IPS-15b (cell line): ENCODE data around the gene ATP7A.

Experiments
- H3K27me3 ChIP-seq: one replicate; pipeline ENCODE4 v1.6.1; 2013; ENCODE audit warnings: low read length; ENCODE audit not compliant: control insufficient read depth, insufficient read depth
- H3K36me3 ChIP-seq: one replicate; pipeline ENCODE4 v1.6.1; 2013; ENCODE audit warnings: low read length; ENCODE audit not compliant: control insufficient read depth, insufficient read depth
- H3K4me1 ChIP-seq: one replicate; pipeline ENCODE4 v1.6.1; 2013; ENCODE audit warnings: mild to moderate bottlenecking, low read length; ENCODE audit not compliant: control insufficient read depth, insufficient read depth
- H3K4me3 ChIP-seq: one replicate; pipeline ENCODE4 v1.5.1; 2013; ENCODE audit warnings: low read depth, low read length
- H3K9ac ChIP-seq: one replicate; pipeline ENCODE4 v1.6.1; 2013; ENCODE audit warnings: low read depth, mild to moderate bottlenecking, low read length
- H3K9me3 ChIP-seq: one replicate; pipeline ENCODE4 v1.6.1; 2013; ENCODE audit warnings: mild to moderate bottlenecking, low read length; ENCODE audit not compliant: control insufficient read depth, insufficient read depth

The ATP7A gene

GRCh38 chrX:77977518-77977917 lies 67.0 kb downstream of the ATP7A start:
- H3K36me3 ChIP-seq = no peaks in the 10 kb centered on the region
- H3K4me1 ChIP-seq = no peaks in the 10 kb centered on the region
- no peaks in the 10 kb centered on the region for H3K9me3 ChIP-seq
- no peaks in the 10 kb centered on the region for H3K27me3 ChIP-seq
- no peak overlapping the region for H3K4me3 ChIP-seq
- H3K9ac ChIP-seq = no peak overlapping the region

- H3K4me3 ChIP-seq = no peak overlapping the region
Measured at GRCh38 chrX:77979870-77980269, 69.4 kb downstream of the ATP7A start.

GRCh38 chrX:78011846-78012245 lies 101.4 kb downstream of the ATP7A start:
- Histone ChIP-seq H3K27me3 (no peaks in the 10 kb centered on the region), H3K4me1 (no peaks in the 10 kb centered on the region), H3K4me3 (no peak overlapping the region), H3K9me3 (no peaks in the 10 kb centered on the region), H3K9ac (no peak overlapping the region), H3K36me3 (no peaks in the 10 kb centered on the region)

More at GRCh38 chrX:77979870-77980269, 69.4 kb downstream of the ATP7A start:
- Histone ChIP-seq H3K36me3 (no peaks in the 10 kb centered on the region), H3K4me1 (no peaks in the 10 kb centered on the region), H3K9me3 (no peaks in the 10 kb centered on the region), H3K27me3 (no peaks in the 10 kb centered on the region), H3K9ac (no peak overlapping the region)

GRCh38 chrX:78019586-78020483 lies 109.3 kb downstream of the ATP7A start:
- no peaks in the 10 kb centered on the region for H3K9me3 ChIP-seq
- H3K36me3 ChIP-seq = no peaks in the 10 kb centered on the region

GRCh38 chrX:78024349-78025059 lies 114.0 kb downstream of the ATP7A start:
- Histone ChIP-seq H3K4me3 (peak overlapping the region; percentile 26), H3K9ac (no peak overlapping the region), H3K36me3 (no peaks in the 10 kb centered on the region), H3K27me3 (no peaks in the 10 kb centered on the region), H3K4me1 (no peaks in the 10 kb centered on the region), H3K9me3 (no peaks in the 10 kb centered on the region)

More at GRCh38 chrX:78019586-78020483, 109.3 kb downstream of the ATP7A start:
- H3K4me3 ChIP-seq = no peak overlapping the region
- H3K4me1 ChIP-seq = no peaks in the 10 kb centered on the region
- no peaks in the 10 kb centered on the region for H3K27me3 ChIP-seq
- H3K9ac ChIP-seq = no peak overlapping the region

- Histone ChIP-seq H3K27me3 (no peaks in the 10 kb centered on the region), H3K4me1 (no peaks in the 10 kb centered on the region), H3K4me3 (no peak overlapping the region), H3K9ac (no peak overlapping the region), H3K36me3 (no peaks in the 10 kb centered on the region), H3K9me3 (no peaks in the 10 kb centered on the region)
Measured at GRCh38 chrX:78027798-78028197, 117.3 kb downstream of the ATP7A start.

- Histone ChIP-seq H3K9ac (no peak overlapping the region), H3K4me1 (no peaks in the 10 kb centered on the region), H3K27me3 (no peaks in the 10 kb centered on the region), H3K36me3 (no peaks in the 10 kb centered on the region), H3K4me3 (no peak overlapping the region), H3K9me3 (no peaks in the 10 kb centered on the region)
Measured at GRCh38 chrX:78029663-78030062, 119.2 kb downstream of the ATP7A start.

- H3K4me1 ChIP-seq = no peaks in the 10 kb centered on the region
- no peak overlapping the region for H3K4me3 ChIP-seq
- H3K9ac ChIP-seq = no peak overlapping the region
- H3K27me3 ChIP-seq = no peaks in the 10 kb centered on the region
- H3K36me3 ChIP-seq = no peaks in the 10 kb centered on the region
- H3K9me3 ChIP-seq = no peaks in the 10 kb centered on the region
Measured at GRCh38 chrX:78035061-78035460, 124.6 kb downstream of the ATP7A start.

- Histone ChIP-seq H3K27me3 (no peaks in the 10 kb centered on the region), H3K9me3 (no peaks in the 10 kb centered on the region), H3K36me3 (no peaks in the 10 kb centered on the region), H3K4me1 (no peaks in the 10 kb centered on the region), H3K4me3 (no peak overlapping the region), H3K9ac (no peak overlapping the region)
Measured at GRCh38 chrX:78037881-78038280, 127.4 kb downstream of the ATP7A start.

GRCh38 chrX:78042601-78043000 lies 132.1 kb downstream of the ATP7A start:
- Histone ChIP-seq H3K36me3 (no peaks in the 10 kb centered on the region), H3K9ac (no peak overlapping the region), H3K27me3 (no peaks in the 10 kb centered on the region)

GRCh38 chrX:78046362-78046761 lies 135.9 kb downstream of the ATP7A start:
- no peaks in the 10 kb centered on the region for H3K27me3 ChIP-seq
- H3K9me3 ChIP-seq = no peaks in the 10 kb centered on the region
- no peaks in the 10 kb centered on the region for H3K36me3 ChIP-seq

More at GRCh38 chrX:78042601-78043000, 132.1 kb downstream of the ATP7A start:
- no peak overlapping the region for H3K4me3 ChIP-seq
- H3K9me3 ChIP-seq = no peaks in the 10 kb centered on the region
- no peaks in the 10 kb centered on the region for H3K4me1 ChIP-seq

GRCh38 chrX:78048052-78048451 lies 137.6 kb downstream of the ATP7A start:
- no peaks in the 10 kb centered on the region for H3K36me3 ChIP-seq

More at GRCh38 chrX:78046362-78046761, 135.9 kb downstream of the ATP7A start:
- no peak overlapping the region for H3K4me3 ChIP-seq
- H3K4me1 ChIP-seq = peaks cover 11% of the 10 kb centered on the region
- H3K9ac ChIP-seq = no peak overlapping the region

More at GRCh38 chrX:78048052-78048451, 137.6 kb downstream of the ATP7A start:
- no peaks in the 10 kb centered on the region for H3K27me3 ChIP-seq
- peaks cover 3% of the 10 kb centered on the region for H3K9me3 ChIP-seq
- H3K9ac ChIP-seq = no peak overlapping the region
- H3K4me1 ChIP-seq = peaks cover 11% of the 10 kb centered on the region
- peak overlapping the region; percentile 13 for H3K4me3 ChIP-seq
